GM12878 (cell line): ENCODE results near the gene FCER2. TPM values are rescaled to one million over a fixed set of nuclear protein-coding genes. Genes with fewer than 3 reads are reported as not detected.
A peak's percentile ranks its signal among the peaks of the same experiment; 100 is the strongest.

Experiments used
- ATF7 ChIP-seq: fragments of 450-650 bp; IDR thresholded peaks from 2 replicates; pipeline ENCODE4 v1.6.1; 2016; ENCODE audit warnings: low read depth, mild to moderate bottlenecking
- BACH1 ChIP-seq: fragments of 450-650 bp; IDR thresholded peaks from 2 replicates; pipeline ENCODE4 v1.6.1; 2017; ENCODE audit warnings: mild to moderate bottlenecking, borderline replicate concordance
- BCL11A ChIP-seq: IDR thresholded peaks from 2 replicates; pipeline ENCODE4 v1.6.1; 2011; ENCODE audit warnings: low read depth, low read length
- BHLHE40 ChIP-seq, 2 experiments: fragments of 450-650 bp in 1 of 2; IDR thresholded peaks; 2 replicates each; pipeline ENCODE4 v1.6.1; 2011 to 2017; ENCODE audit warnings: low read depth in 2 of 2, borderline replicate concordance in 1 of 2, improper control_type of control experiment in 1 of 2, low read length in 1 of 2, mild to moderate bottlenecking in 1 of 2
- CREM ChIP-seq: IDR thresholded peaks from 2 replicates; pipeline ENCODE4 v1.6.1; 2014; ENCODE audit warnings: antibody characterized with exemption, low read depth
- CTCF ChIP-seq, 3 experiments: IDR thresholded peaks in 2 of 3; conservative IDR thresholded peaks in 1 of 3; 2 replicates each; pipeline ENCODE4 v1.5.1; 2011; ENCODE audit warnings: low read depth in 3 of 3, low read length in 3 of 3, mild to moderate bottlenecking in 3 of 3, control low read depth in 2 of 3, moderate library complexity in 2 of 3, inconsistent platforms in 1 of 3, mixed read lengths in 1 of 3; ENCODE audit not compliant: control insufficient read depth in 2 of 3, insufficient read depth in 1 of 3; ENCODE audit errors: extremely low read depth in 1 of 3
- E2F4 ChIP-seq: IDR thresholded peaks from 2 replicates; pipeline ENCODE4 v1.6.1; 2012; ENCODE audit warnings: low read depth, low read length, improper control_type of control experiment
- ELK1 ChIP-seq: IDR thresholded peaks from 2 replicates; pipeline ENCODE4 v1.6.1; 2012; ENCODE audit warnings: low read depth, low read length, improper control_type of control experiment
- HCFC1 ChIP-seq: fragments of 150-350 bp; IDR thresholded peaks from 2 replicates; pipeline ENCODE4 v1.6.1; 2014; ENCODE audit warnings: low read length
- IKZF2 ChIP-seq, 2 experiments: fragments of 450-650 bp; IDR thresholded peaks; 2 replicates each; pipeline ENCODE4 v1.6.1; 2017; ENCODE audit warnings: mild to moderate bottlenecking in 2 of 2, moderate library complexity in 2 of 2
- MTA3 ChIP-seq: IDR thresholded peaks from 2 replicates; pipeline ENCODE4 v1.6.1; 2012; ENCODE audit warnings: low read length, inconsistent platforms, borderline replicate concordance
- PAX8 ChIP-seq: fragments of 450-650 bp; IDR thresholded peaks from 2 replicates; pipeline ENCODE4 v1.6.1; 2017; ENCODE audit warnings: mild to moderate bottlenecking, moderate library complexity
- PKNOX1 ChIP-seq: fragments of 450-650 bp; IDR thresholded peaks from 2 replicates; pipeline ENCODE4 v1.6.1; 2016; ENCODE audit warnings: mild to moderate bottlenecking
- POLR2AphosphoS2 ChIP-seq: IDR thresholded peaks from 2 replicates; pipeline ENCODE4 v1.6.1; 2011; ENCODE audit warnings: low read depth, mild to moderate bottlenecking, low read length, improper control_type of control experiment, moderate library complexity
- RAD51 ChIP-seq: fragments of 450-650 bp; IDR thresholded peaks from 2 replicates; pipeline ENCODE4 v1.6.1; 2016; ENCODE audit warnings: moderate library complexity, mild to moderate bottlenecking, inconsistent platforms
- RCOR1 ChIP-seq: conservative IDR thresholded peaks from 2 replicates; pipeline ENCODE4 v1.6.1; 2012; ENCODE audit warnings: low read depth, low read length, improper control_type of control experiment
- SIN3A ChIP-seq: IDR thresholded peaks from 2 replicates; pipeline ENCODE4 v1.6.1; 2012; ENCODE audit warnings: low read depth, low read length, improper control_type of control experiment
- SMAD5 ChIP-seq: IDR thresholded peaks from 2 replicates; pipeline ENCODE4 v1.6.1; 2016; ENCODE audit warnings: antibody characterized with exemption, low read depth
- SRF ChIP-seq, 2 experiments: IDR thresholded peaks; 2 replicates each; pipeline ENCODE4 v1.6.1; 2011; ENCODE audit warnings: low read depth in 2 of 2, low read length in 2 of 2, mild to moderate bottlenecking in 1 of 2, moderate library complexity in 1 of 2
- SUPT20H ChIP-seq: IDR thresholded peaks from 2 replicates; pipeline ENCODE4 v1.6.1; 2011; ENCODE audit warnings: low read depth, mild to moderate bottlenecking, low read length, moderate library complexity, borderline replicate concordance; ENCODE audit not compliant: control insufficient read depth
- SUZ12 ChIP-seq: fragments of 200-600 bp; sonication (generic); IDR thresholded peaks from one replicate; pipeline ENCODE4 v1.6.1; 2018; ENCODE audit warnings: antibody characterized with exemption, mild to moderate bottlenecking; ENCODE audit not compliant: unreplicated experiment
- TCF12 ChIP-seq: IDR thresholded peaks from 2 replicates; pipeline ENCODE4 v1.6.1; 2011; ENCODE audit warnings: low read depth, mild to moderate bottlenecking, low read length
- TCF7 ChIP-seq: IDR thresholded peaks from 2 replicates; pipeline ENCODE4 v1.6.1; 2014; ENCODE audit warnings: antibody characterized with exemption, borderline replicate concordance
- ZBTB33 ChIP-seq: fragments of 450-650 bp; IDR thresholded peaks from 2 replicates; pipeline ENCODE4 v1.6.1; 2017; ENCODE audit warnings: mild to moderate bottlenecking
- ZNF207 ChIP-seq: fragments of 450-650 bp; IDR thresholded peaks from 2 replicates; pipeline ENCODE4 v1.6.1; 2014; ENCODE audit warnings: antibody characterized with exemption, mild to moderate bottlenecking, borderline replicate concordance
- polyA plus RNA-seq, 11 experiments: library from polyadenylated mRNA; depleted of rRNA in 4 of 11; unstranded in 6 of 11; stranded (reverse) in 5 of 11; fragments of >200 nt; fragmentation: Nextera tagmentation in 4 of 11; fragmentation: Illumina TruSeq in 1 of 11; extraction: Ambion mirVana in 4 of 11; extraction: Trizol in 1 of 11; gene quantifications; 1 replicate in 1 of 11; 2 replicates in 10 of 11; pipeline versions ENCODE4 v1.2.1 to v1.2.3, GENCODE V29; 2011 to 2016; ENCODE audit warnings: inconsistent platforms in 2 of 11, missing spikeins in 2 of 11, low read depth in 1 of 11
- total RNA-seq, 4 experiments: library from RNA; depleted of rRNA in 3 of 4; stranded (reverse); fragments of >200 nt in 3 of 4; fragmentation: Illumina TruSeq in 1 of 4; extraction: Trizol in 1 of 4; gene quantifications; 2 replicates each; pipeline versions ENCODE4 v1.2.1 to v1.2.3, GENCODE V29; 2013 to 2021

Gene FCER2
- total and polyA plus RNA-seq, 10 of the 15 experiments (the other 5 are each of a cell fraction or from before 2014, with no cell fraction given) = 44.0 to 424 (median 241) TPM

- TF ChIP-seq PKNOX1 (peak; percentile 14; the same call in 1 of the 2 replicates), CREM (no peak), BHLHE40 (IDR thresholded peaks at IDR 0.05; ENCODE audit: borderline replicate concordance in 1 of 2, low read depth in 2 of 2, low read length in 1 of 2) (peak; percentile 68 to 92; a peak in 3 of 4 replicates), SUZ12 (no peak), ZNF207 (no peak), SIN3A (no peak), RAD51 (0 out of 2 replicates have a peak, but pooled peaks have one; percentile 40), BACH1 (peak; percentile 37; the same call in 1 of the 2 replicates), TCF12 (no peak), RCOR1 (no peak), CTCF (IDR thresholded peaks at IDR 0.05 in 2 of 3, conservative IDR thresholded peaks at IDR 0.05 in 1 of 3; ENCODE audit: control insufficient read depth in 2 of 3, extremely low read depth in 1 of 3, insufficient read depth in 1 of 3, low read depth in 3 of 3, low read length in 3 of 3) (no peak), PAX8 (no peak), ELK1 (no peak), BCL11A (peak; percentile 80), MTA3 (peak; percentile 84; the same call in 1 of the 2 replicates), TCF7 (no peak), SMAD5 (no peak), POLR2AphosphoS2 (no peak), E2F4 (no peak), HCFC1 (no peak; the same call in 1 of the 2 replicates), IKZF2 (IDR thresholded peaks at IDR 0.05) (peak; percentile 90 to 96), SRF (IDR thresholded peaks at IDR 0.05; ENCODE audit: low read depth in 2 of 2, low read length in 2 of 2) (no peak), SUPT20H (no peak), ZBTB33 (peak; percentile 88), ATF7 (peak; percentile 84; the same call in 1 of the 2 replicates)
These were observed 11.1 kb downstream of the FCER2 start (continued) for GRCh38 chr19:7690779-7691258.
